K562 (cell line): Measurements from ENCODE around the gene ATP6V0D1. TPM values are rescaled to one million over a fixed set of nuclear protein-coding genes. Genes with fewer than 3 reads are reported as not detected.

Source experiments
- CC2D1A ChIP-seq: fragments of 450-650 bp; IDR thresholded peaks from 2 replicates; pipeline ENCODE4 v1.6.1; 2017; ENCODE audit warnings: mild to moderate bottlenecking
- CREB3L1 ChIP-seq: fragments of 450-650 bp; IDR thresholded peaks from 2 replicates; pipeline ENCODE4 v1.6.1; 2014; ENCODE audit warnings: low read depth, mild to moderate bottlenecking, moderate library complexity, borderline replicate concordance
- DACH1 ChIP-seq: fragments of 450-650 bp; IDR thresholded peaks from 2 replicates; pipeline ENCODE4 v1.6.1; 2018; ENCODE audit not compliant: partially characterized antibody
- DPF2 ChIP-seq: fragments of 450-650 bp; IDR thresholded peaks from 2 replicates; pipeline ENCODE4 v1.6.1; 2016
- KLF16 ChIP-seq: IDR thresholded peaks from 2 replicates; pipeline ENCODE4 v1.6.1; 2016; ENCODE audit warnings: antibody characterized with exemption
- KLF6 ChIP-seq: fragments of 250-450 bp; sonication (Bioruptor Pico); IDR thresholded peaks from 2 replicates; pipeline ENCODE4 v1.4.0; 2020; ENCODE audit warnings: mild to moderate bottlenecking, moderate library complexity, borderline replicate concordance
- MECOM ChIP-seq: fragments of 250-450 bp; sonication (Bioruptor Pico); IDR thresholded peaks from 2 replicates; pipeline ENCODE4 v1.8.0; 2022; ENCODE audit warnings: inconsistent platforms
- MLLT1 ChIP-seq, 2 experiments: fragments of 450-650 bp; IDR thresholded peaks; 2 replicates each; pipeline ENCODE4 v1.6.1; 2016
- MXI1 ChIP-seq: IDR thresholded peaks from 2 replicates; pipeline ENCODE4 v1.6.1; 2011; ENCODE audit warnings: low read depth, mild to moderate bottlenecking, improper control_type of control experiment, low read length
- SP1 ChIP-seq: sonication (generic); formaldehyde crosslinking; IDR thresholded peaks from 2 replicates; pipeline ENCODE4 v1.8.1; 2022; ENCODE audit warnings: mild to moderate bottlenecking, missing genetic modification reagents
- TAF9B ChIP-seq: fragments of 450-650 bp; IDR thresholded peaks from 2 replicates; pipeline ENCODE4 v1.6.1; 2018; ENCODE audit warnings: mild to moderate bottlenecking; ENCODE audit not compliant: partially characterized antibody
- TCF3 ChIP-seq: sonication (generic); formaldehyde crosslinking; IDR thresholded peaks from 2 replicates; pipeline ENCODE4 v1.4.0; 2020; ENCODE audit warnings: mild to moderate bottlenecking, missing genetic modification reagents
- ZEB2 ChIP-seq: fragments of 450-650 bp; IDR thresholded peaks from 2 replicates; pipeline ENCODE4 v1.6.1; 2016
- ZFX ChIP-seq: sonication (generic); formaldehyde crosslinking; IDR thresholded peaks from 2 replicates; pipeline ENCODE4 v1.8.0; 2022; ENCODE audit warnings: mild to moderate bottlenecking, missing genetic modification reagents, moderate library complexity
- ZMIZ1 ChIP-seq, 2 experiments: fragments of 150-350 bp in 1 of 2; IDR thresholded peaks; 2 replicates each; pipeline ENCODE4 v1.6.1; 2012 to 2016; ENCODE audit warnings: low read depth in 2 of 2, low read length in 2 of 2, mild to moderate bottlenecking in 1 of 2, moderate library complexity in 1 of 2
- ZNF282 ChIP-seq: sonication (generic); formaldehyde crosslinking; IDR thresholded peaks from 2 replicates; pipeline ENCODE4 v1.8.1; 2023; ENCODE audit warnings: missing genetic modification reagents
- ZNF609 ChIP-seq: sonication (generic); formaldehyde crosslinking; IDR thresholded peaks from 2 replicates; pipeline ENCODE4 v1.8.1; 2023; ENCODE audit warnings: missing genetic modification reagents, mild to moderate bottlenecking, borderline replicate concordance
- ZNF830 ChIP-seq: fragments of 250-450 bp; sonication (Bioruptor Pico); IDR thresholded peaks from 2 replicates; pipeline ENCODE4 v1.5.0; 2021; ENCODE audit warnings: mild to moderate bottlenecking
- polyA plus RNA-seq, 8 experiments: library from polyadenylated mRNA; depleted of rRNA in 4 of 8; stranded (reverse) in 5 of 8; unstranded in 3 of 8; fragments of >200 nt; fragmentation: Nextera tagmentation in 2 of 8; fragmentation: Illumina TruSeq in 1 of 8; extraction: Ambion mirVana in 2 of 8; extraction: Trizol in 1 of 8; gene quantifications; 2 replicates each; pipeline versions ENCODE4 v1.2.1 to v1.2.3, GENCODE V29; 2011 to 2014; ENCODE audit warnings: inconsistent platforms in 1 of 8, missing spikeins in 1 of 8
- total RNA-seq, 7 experiments: library from RNA; depleted of rRNA in 6 of 7; stranded (reverse); fragments of >200 nt in 6 of 7; fragmentation: Illumina TruSeq in 2 of 7; extraction: Trizol in 2 of 7; gene quantifications; 2 replicates each; pipeline versions ENCODE4 v1.2.1 to v1.2.3, GENCODE V29; 2011 to 2021; ENCODE audit warnings: low replicate concordance in 1 of 7

The ATP6V0D1 gene
- total and polyA plus RNA-seq, 9 of the 15 experiments (the other 6 are each of a cell fraction or from before 2014, with no cell fraction given): 23.2 to 69.7 (median 45.6) TPM

- TF ChIP-seq TAF9B (no peak), CC2D1A (no peak), TCF3 (CRISPR knock-in tag) (peak; percentile 62), ZEB2 (peak; percentile 33; the same call in 1 of the 2 replicates), MXI1 (no peak), KLF16 (no peak), CREB3L1 (no peak), SP1 (CRISPR knock-in tag) (peak; percentile 39; the same call in 1 of the 2 replicates), DPF2 (peak; percentile 80; the same call in 1 of the 2 replicates), DACH1 (no peak), MLLT1 (IDR thresholded peaks at IDR 0.05) (0 out of 4 replicates have a peak, but pooled peaks of 1 of the 2 experiments have one; percentile 11), ZNF830 (CRISPR knock-in tag) (no peak), MECOM (CRISPR knock-in tag) (no peak), ZFX (CRISPR knock-in tag) (peak; percentile 45), ZNF609 (CRISPR knock-in tag) (no peak), KLF6 (no peak), ZMIZ1 (IDR thresholded peaks at IDR 0.05; ENCODE audit: low read depth in 2 of 2, low read length in 2 of 2) (no peak), ZNF282 (CRISPR knock-in tag) (no peak)
Observed at GRCh38 chr16:67526149-67526791, 45.3 kb upstream of the ATP6V0D1 start (continued).
